HG03469 (cell line): ENCODE data around the gene HIVEP3.

Experiments
- ATAC-seq: cut with Tn5 transposase; IDR thresholded peaks from one replicate; pipeline ENCODE4 v1.9.1; 2021; ENCODE audit warnings: mild to moderate bottlenecking, moderate library complexity, moderate number of reproducible peaks; ENCODE audit not compliant: unreplicated experiment

Gene HIVEP3

GRCh38 chr1:41894808-41895483 lies 23.8 kb downstream of the HIVEP3 start:
- ATAC-seq = no peak

- no peak for ATAC-seq
Measured at GRCh38 chr1:41894101-41894807, 24.5 kb downstream of the HIVEP3 start.

- no peak for ATAC-seq
Measured at GRCh38 chr1:41892301-41892781, 26.4 kb downstream of the HIVEP3 start.

- no peak for ATAC-seq
Measured at GRCh38 chr1:41891199-41891896, 27.4 kb downstream of the HIVEP3 start.

- ATAC-seq = no peak
Measured at GRCh38 chr1:41890825-41891198, 27.9 kb downstream of the HIVEP3 start.

- ATAC-seq = no peak
Measured at GRCh38 chr1:41889506-41890414, 29.0 kb downstream of the HIVEP3 start.

- ATAC-seq = no peak
Measured at GRCh38 chr1:41888756-41889155, 30.0 kb downstream of the HIVEP3 start.

- ATAC-seq = no peak
Measured at GRCh38 chr1:41887365-41887764, 31.4 kb downstream of the HIVEP3 start.

GRCh38 chr1:41884256-41885230 lies 34.2 kb downstream of the HIVEP3 start:
- no peak for ATAC-seq

- ATAC-seq = no peak
Measured at GRCh38 chr1:41883507-41883906, 35.2 kb downstream of the HIVEP3 start.

GRCh38 chr1:41882486-41882885 lies 36.2 kb downstream of the HIVEP3 start:
- no peak for ATAC-seq

- no peak for ATAC-seq
Measured at GRCh38 chr1:41882068-41882477, 36.6 kb downstream of the HIVEP3 start.

- ATAC-seq = no peak
Measured at GRCh38 chr1:41880950-41881885, 37.5 kb downstream of the HIVEP3 start.

GRCh38 chr1:41880261-41880660 lies 38.5 kb downstream of the HIVEP3 start:
- no peak for ATAC-seq

- ATAC-seq = no peak
Measured at GRCh38 chr1:41879617-41880016, 39.1 kb downstream of the HIVEP3 start.

- no peak for ATAC-seq
Measured at GRCh38 chr1:41878911-41879310, 39.8 kb downstream of the HIVEP3 start.

- ATAC-seq = no peak
Measured at GRCh38 chr1:41878495-41878894, 40.2 kb downstream of the HIVEP3 start.
